ENCODE results near the gene FCAR.
"Not testable (repeated sequence)": the region's sequence is repeated elsewhere in the genome, so short reads cannot be mapped to it uniquely, and the experiment has no call there.

- TF ChIP-seq CHD2 (IDR thresholded peaks at IDR 0.05; ENCODE audit: low read length, partially characterized antibody); CTCF (IDR thresholded peaks at IDR 0.05); POLR2AphosphoS5 (IDR thresholded peaks at IDR 0.05; ENCODE audit: low read depth, low read length); SMC3 (IDR thresholded peaks at IDR 0.05; ENCODE audit: low read depth, low read length); PBX3 (IDR thresholded peaks at IDR 0.05); EP300 (IDR thresholded peaks at IDR 0.05; ENCODE audit: borderline replicate concordance in 1 of 2, low read depth in 1 of 2, low read length in 1 of 2); TCF12 (IDR thresholded peaks at IDR 0.05); FOXJ3 (CRISPR knock-in tag; IDR thresholded peaks at IDR 0.05); RAD21 (IDR thresholded peaks at IDR 0.05; ENCODE audit: low read length): not testable (repeated sequence)
Observed at GRCh38 chr19:54850061-54850640, 23.9 kb upstream of the FCAR start, which contains the start of gene KIR3DL2.
